OCI-LY1 (cell line): ENCODE results near the gene IDNK.

Source experiments
- H2AFZ ChIP-seq: fragments of 200-600 bp; sonication (generic), shearing (Covaris generic); 2 replicates; pipeline ENCODE4 v1.6.0; 2014; ENCODE audit warnings: antibody characterized with exemption, mild to moderate bottlenecking, low read length
- H3F3A ChIP-seq: fragments of 200-600 bp; sonication (generic), shearing (Covaris generic); 2 replicates; pipeline ENCODE4 v1.6.0; 2014; ENCODE audit warnings: mild to moderate bottlenecking, antibody characterized with exemption, low read length, moderate library complexity; ENCODE audit not compliant: insufficient read depth
- H3K27ac ChIP-seq: fragments of 200-600 bp; sonication (generic); 2 replicates; pipeline ENCODE4 v1.5.1; 2014; ENCODE audit warnings: low read length, mixed run types, mild to moderate bottlenecking, low read depth; ENCODE audit not compliant: poor library complexity, severe bottlenecking
- H3K27me3 ChIP-seq: fragments of 200-600 bp; sonication (generic); 2 replicates; pipeline ENCODE4 v1.6.0; 2014; ENCODE audit warnings: antibody characterized with exemption, mild to moderate bottlenecking, low read length, moderate library complexity; ENCODE audit not compliant: insufficient read depth
- H3K36me3 ChIP-seq: fragments of 200-600 bp; sonication (generic); 2 replicates; pipeline ENCODE4 v1.6.1; 2014; ENCODE audit warnings: mild to moderate bottlenecking, antibody characterized with exemption, low read length, moderate library complexity, mixed read lengths; ENCODE audit not compliant: insufficient read depth
- H3K4me1 ChIP-seq: fragments of 200-600 bp; sonication (generic); 2 replicates; pipeline ENCODE4 v1.5.1; 2014; ENCODE audit warnings: mild to moderate bottlenecking, low read length, moderate library complexity; ENCODE audit not compliant: insufficient read depth, severe bottlenecking
- H3K4me2 ChIP-seq: fragments of 200-600 bp; sonication (generic), shearing (Covaris generic); 2 replicates; pipeline ENCODE4 v1.6.1; 2014; ENCODE audit warnings: low read length
- H3K4me3 ChIP-seq: fragments of 200-600 bp; sonication (generic); 2 replicates; pipeline ENCODE4 v1.5.1; 2014; ENCODE audit warnings: low read length, low read depth, mild to moderate bottlenecking, mixed read lengths; ENCODE audit not compliant: poor library complexity, severe bottlenecking
- H3K79me2 ChIP-seq: fragments of 200-600 bp; shearing (Covaris generic); 2 replicates; pipeline ENCODE4 v1.6.1; 2016; ENCODE audit warnings: mixed run types, low read length, mixed read lengths; ENCODE audit not compliant: insufficient read depth
- H3K9ac ChIP-seq: fragments of 200-600 bp; sonication (generic), shearing (Covaris generic); 2 replicates; pipeline ENCODE4 v1.6.1; 2014; ENCODE audit warnings: mild to moderate bottlenecking, low read length, mixed read lengths
- H3K9me2 ChIP-seq: fragments of 200-600 bp; sonication (generic), shearing (Covaris generic); 2 replicates; pipeline ENCODE4 v1.6.1; 2014; ENCODE audit warnings: low read depth, mild to moderate bottlenecking, low read length, mixed read lengths
- H3K9me3 ChIP-seq: fragments of 200-600 bp; shearing (Covaris generic); 2 replicates; pipeline ENCODE4 v1.6.1; 2014; ENCODE audit warnings: low read length, mixed read lengths
- H4K20me1 ChIP-seq: fragments of 200-600 bp; sonication (generic), shearing (Covaris generic); 2 replicates; pipeline ENCODE4 v1.6.0; 2016; ENCODE audit warnings: mild to moderate bottlenecking, low read length; ENCODE audit not compliant: insufficient read depth
- EZH2 ChIP-seq: fragments of 200-600 bp; sonication (generic), shearing (Covaris generic); IDR thresholded peaks from 2 replicates; pipeline ENCODE4 v1.8.0; 2017; ENCODE audit warnings: borderline replicate concordance, mixed run types, mild to moderate bottlenecking, antibody characterized with exemption, low read length, moderate library complexity, mixed read lengths
- TF ChIP-seq, protein P1 (sequence below): fragments of 200-600 bp; sonication (generic), shearing (Covaris generic); IDR thresholded peaks from 2 replicates; pipeline ENCODE4 v1.5.1; 2017; ENCODE audit warnings: mild to moderate bottlenecking, antibody characterized with exemption, low read length, moderate library complexity, mixed read lengths

Gene IDNK

DNA sequence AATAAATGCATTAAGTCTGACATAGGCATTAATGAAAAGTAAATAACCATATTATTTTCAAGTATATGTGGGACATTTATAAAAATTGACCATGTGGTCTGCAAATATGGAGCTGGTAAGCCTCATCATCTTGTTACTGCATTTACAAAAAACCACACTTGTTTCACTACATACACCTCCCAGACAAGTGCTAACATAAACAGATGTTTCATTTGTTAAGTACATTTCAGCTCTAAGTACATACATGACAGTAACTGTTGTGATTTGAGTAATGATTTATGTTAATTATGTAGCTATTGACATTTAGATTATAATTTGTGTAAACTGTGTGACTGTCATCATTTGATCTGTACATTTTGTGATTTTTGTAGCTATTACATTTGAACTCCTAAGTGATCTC lies 13.9 kb downstream of the IDNK start:
- Histone ChIP-seq H3K9me2 (no peaks in the 10 kb centered on the region), H2AFZ (no peak overlapping the region), H3K36me3 (0 out of 2 replicates have a peak, but pooled peaks cover 4% of the 10 kb centered on the region), H3K27ac (no peak overlapping the region), H3K4me2 (no peak overlapping the region), H3K9me3 (no peaks in the 10 kb centered on the region), H3K4me3 (no peak overlapping the region), H3K9ac (no peak overlapping the region), H3K27me3 (no peaks in the 10 kb centered on the region), H4K20me1 (no peaks in the 10 kb centered on the region), H3K79me2 (no peaks in the 10 kb centered on the region), H3F3A (no peaks in the 10 kb centered on the region), H3K4me1 (no peaks in the 10 kb centered on the region)
- TF ChIP-seq EZH2, result no peak
- TF ChIP-seq, protein P1, sequence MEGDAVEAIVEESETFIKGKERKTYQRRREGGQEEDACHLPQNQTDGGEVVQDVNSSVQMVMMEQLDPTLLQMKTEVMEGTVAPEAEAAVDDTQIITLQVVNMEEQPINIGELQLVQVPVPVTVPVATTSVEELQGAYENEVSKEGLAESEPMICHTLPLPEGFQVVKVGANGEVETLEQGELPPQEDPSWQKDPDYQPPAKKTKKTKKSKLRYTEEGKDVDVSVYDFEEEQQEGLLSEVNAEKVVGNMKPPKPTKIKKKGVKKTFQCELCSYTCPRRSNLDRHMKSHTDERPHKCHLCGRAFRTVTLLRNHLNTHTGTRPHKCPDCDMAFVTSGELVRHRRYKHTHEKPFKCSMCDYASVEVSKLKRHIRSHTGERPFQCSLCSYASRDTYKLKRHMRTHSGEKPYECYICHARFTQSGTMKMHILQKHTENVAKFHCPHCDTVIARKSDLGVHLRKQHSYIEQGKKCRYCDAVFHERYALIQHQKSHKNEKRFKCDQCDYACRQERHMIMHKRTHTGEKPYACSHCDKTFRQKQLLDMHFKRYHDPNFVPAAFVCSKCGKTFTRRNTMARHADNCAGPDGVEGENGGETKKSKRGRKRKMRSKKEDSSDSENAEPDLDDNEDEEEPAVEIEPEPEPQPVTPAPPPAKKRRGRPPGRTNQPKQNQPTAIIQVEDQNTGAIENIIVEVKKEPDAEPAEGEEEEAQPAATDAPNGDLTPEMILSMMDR, result no peak

DNA sequence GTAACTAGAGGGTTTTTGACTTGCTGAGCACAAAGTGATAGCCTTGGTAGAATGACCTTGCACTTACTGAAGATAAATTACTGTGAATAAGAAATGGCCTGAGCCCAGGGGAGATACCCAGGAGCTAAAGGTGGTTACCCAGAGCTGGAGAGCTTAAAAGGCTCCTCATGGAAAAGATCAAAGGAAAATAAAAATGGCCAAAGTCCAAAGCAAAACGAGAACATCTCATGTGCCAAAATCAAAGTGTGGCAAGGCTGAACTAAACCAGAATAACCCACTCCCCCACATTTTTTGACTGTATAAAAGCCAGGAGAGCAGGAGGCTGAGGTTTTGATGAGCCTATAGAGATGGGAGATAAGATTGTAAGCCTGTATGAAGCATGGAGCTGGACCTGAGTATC lies 14.4 kb downstream of the IDNK start:
- H3K9ac ChIP-seq, result no peak overlapping the region
- no peaks in the 10 kb centered on the region for H3K27me3 ChIP-seq
- H3K4me1 ChIP-seq, result no peaks in the 10 kb centered on the region
- no peaks in the 10 kb centered on the region for H4K20me1 ChIP-seq
- H2AFZ ChIP-seq, result no peak overlapping the region
- H3F3A ChIP-seq, result no peaks in the 10 kb centered on the region
- no peaks in the 10 kb centered on the region for H3K79me2 ChIP-seq
- H3K36me3 ChIP-seq, result 0 out of 2 replicates have a peak, but pooled peaks cover 4% of the 10 kb centered on the region
- TF ChIP-seq EZH2, result no peak
- TF ChIP-seq, protein P1, result no peak
- no peak overlapping the region for H3K27ac ChIP-seq
- H3K4me2 ChIP-seq, result no peak overlapping the region
- no peaks in the 10 kb centered on the region for H3K9me2 ChIP-seq
- no peaks in the 10 kb centered on the region for H3K9me3 ChIP-seq
- no peak overlapping the region for H3K4me3 ChIP-seq

DNA sequence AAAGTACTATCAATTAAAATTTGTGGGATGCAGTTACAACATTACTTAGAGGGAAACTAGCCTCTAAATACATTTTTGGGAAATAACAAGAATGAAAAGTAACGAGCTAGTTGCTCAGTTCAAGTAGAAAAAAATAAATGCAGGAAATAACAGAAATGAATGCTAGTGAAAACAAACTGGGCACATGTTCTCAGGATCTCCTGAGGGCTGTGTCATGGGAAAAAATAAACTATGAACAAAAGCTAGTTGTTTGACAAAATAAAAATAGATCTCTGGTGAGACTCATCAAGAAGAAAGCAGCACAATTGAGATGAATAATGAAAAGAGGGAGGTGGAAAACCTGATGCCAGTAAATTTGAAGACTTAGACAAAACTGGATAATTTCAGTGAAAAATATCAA lies 16.3 kb downstream of the IDNK start:
- Histone ChIP-seq H4K20me1 (no peaks in the 10 kb centered on the region), H3K79me2 (no peaks in the 10 kb centered on the region), H3K27me3 (no peaks in the 10 kb centered on the region), H3K4me3 (no peak overlapping the region), H2AFZ (no peak overlapping the region), H3F3A (no peaks in the 10 kb centered on the region), H3K9me3 (no peaks in the 10 kb centered on the region), H3K9me2 (no peaks in the 10 kb centered on the region), H3K4me2 (no peak overlapping the region), H3K4me1 (no peaks in the 10 kb centered on the region), H3K36me3 (0 out of 2 replicates have a peak, but pooled peaks cover 4% of the 10 kb centered on the region), H3K27ac (no peak overlapping the region), H3K9ac (no peak overlapping the region)
- TF ChIP-seq EZH2, result no peak
- TF ChIP-seq, protein P1, result no peak
